ENCODE measurements around the gene THAP4.

The THAP4 gene

GRCh38 chr2:241584436-241584835, 52.5 kb downstream of the THAP4 start:
- H3K4me3 ChIP-seq (ENCODE audit: low read length): no peak overlapping the region
- H3K9ac ChIP-seq (ENCODE audit: low read length): no peak overlapping the region
- H3K27me3 ChIP-seq (ENCODE audit: low read depth, low read length): no peaks in the 10 kb centered on the region
- H3K9me3 ChIP-seq (ENCODE audit: insufficient read depth, low read length): peaks cover 8% of the 10 kb centered on the region; the same call in 1 of the 2 replicates
- H3K4me2 ChIP-seq (ENCODE audit: low read length): no peak overlapping the region
- H3K27ac ChIP-seq (ENCODE audit: low read length): no peak overlapping the region
- no peaks in the 10 kb centered on the region for H3K79me2 ChIP-seq (ENCODE audit: low read length)
- no peaks in the 10 kb centered on the region for H4K20me1 ChIP-seq (ENCODE audit: insufficient read depth, low read length)
- peaks cover 49% of the 10 kb centered on the region for H3K36me3 ChIP-seq (replicated peaks; ENCODE audit: low read depth, low read length)
- TF ChIP-seq EZH2phosphoT487 (IDR thresholded peaks at IDR 0.05; ENCODE audit: low read depth): no peak
- no peaks in the 10 kb centered on the region for H3K4me1 ChIP-seq (ENCODE audit: low read length)
- H2AFZ ChIP-seq (ENCODE audit: low read depth, low read length): no peak overlapping the region

- Histone ChIP-seq H3K9ac (ENCODE audit: low read length) (no peak overlapping the region), H3K9me3 (ENCODE audit: insufficient read depth, low read length) (peaks cover 8% of the 10 kb centered on the region; the same call in 1 of the 2 replicates), H3K36me3 (replicated peaks; ENCODE audit: low read depth, low read length) (peaks cover 42% of the 10 kb centered on the region), H4K20me1 (ENCODE audit: insufficient read depth, low read length) (no peaks in the 10 kb centered on the region), H3K27me3 (ENCODE audit: low read depth, low read length) (no peaks in the 10 kb centered on the region), H3K27ac (ENCODE audit: low read length) (no peak overlapping the region), H3K4me1 (ENCODE audit: low read length) (no peaks in the 10 kb centered on the region), H3K4me3 (ENCODE audit: low read length) (no peak overlapping the region), H2AFZ (ENCODE audit: low read depth, low read length) (no peak overlapping the region), H3K4me2 (ENCODE audit: low read length) (no peak overlapping the region), H3K79me2 (ENCODE audit: low read length) (no peaks in the 10 kb centered on the region)
- TF ChIP-seq EZH2phosphoT487 (IDR thresholded peaks at IDR 0.05; ENCODE audit: low read depth) (no peak), CTCF (IDR thresholded peaks at IDR 0.05; ENCODE audit: low read depth, low read length) (no peak)
Measured at GRCh38 chr2:241582806-241583205, 54.2 kb downstream of the THAP4 start.

GRCh38 chr2:241582328-241582727, 54.6 kb downstream of the THAP4 start:
- H4K20me1 ChIP-seq (ENCODE audit: insufficient read depth, low read length): no peaks in the 10 kb centered on the region
- H3K9me3 ChIP-seq (ENCODE audit: insufficient read depth, low read length): peaks cover 8% of the 10 kb centered on the region; the same call in 1 of the 2 replicates
- peaks cover 41% of the 10 kb centered on the region for H3K36me3 ChIP-seq (replicated peaks; ENCODE audit: low read depth, low read length)
- H3K4me1 ChIP-seq (ENCODE audit: low read length): no peaks in the 10 kb centered on the region
- no peak overlapping the region for H3K9ac ChIP-seq (ENCODE audit: low read length)
- no peaks in the 10 kb centered on the region for H3K27me3 ChIP-seq (ENCODE audit: low read depth, low read length)
- H3K4me3 ChIP-seq (ENCODE audit: low read length): no peak overlapping the region
- no peak overlapping the region for H3K4me2 ChIP-seq (ENCODE audit: low read length)
- no peaks in the 10 kb centered on the region for H3K79me2 ChIP-seq (ENCODE audit: low read length)
- TF ChIP-seq EZH2phosphoT487 (IDR thresholded peaks at IDR 0.05; ENCODE audit: low read depth) (no peak), CTCF (IDR thresholded peaks at IDR 0.05; ENCODE audit: low read depth, low read length) (no peak)
- H2AFZ ChIP-seq (ENCODE audit: low read depth, low read length): no peak overlapping the region
- H3K27ac ChIP-seq (ENCODE audit: low read length): no peak overlapping the region

- no peak overlapping the region for H2AFZ ChIP-seq (ENCODE audit: low read depth, low read length)
- no peak overlapping the region for H3K4me2 ChIP-seq (ENCODE audit: low read length)
- H3K9ac ChIP-seq (ENCODE audit: low read length): no peak overlapping the region
- TF ChIP-seq CTCF (IDR thresholded peaks at IDR 0.05; ENCODE audit: low read depth, low read length) (no peak), EZH2phosphoT487 (IDR thresholded peaks at IDR 0.05; ENCODE audit: low read depth) (no peak)
- H3K4me3 ChIP-seq (ENCODE audit: low read length): no peak overlapping the region
- H3K79me2 ChIP-seq (ENCODE audit: low read length): no peaks in the 10 kb centered on the region
- H3K9me3 ChIP-seq (ENCODE audit: insufficient read depth, low read length): no peaks in the 10 kb centered on the region
- H3K27ac ChIP-seq (ENCODE audit: low read length): no peak overlapping the region
- H4K20me1 ChIP-seq (ENCODE audit: insufficient read depth, low read length): no peaks in the 10 kb centered on the region
- H3K36me3 ChIP-seq (replicated peaks; ENCODE audit: low read depth, low read length): peaks cover 17% of the 10 kb centered on the region
- no peaks in the 10 kb centered on the region for H3K4me1 ChIP-seq (ENCODE audit: low read length)
- H3K27me3 ChIP-seq (ENCODE audit: low read depth, low read length): no peaks in the 10 kb centered on the region
Measured at GRCh38 chr2:241579281-241579680, 57.7 kb downstream of the THAP4 start.
